Activated CD8-positive, alpha-beta T cell treated with anti-CD3 and anti-CD28 coated beads for 36 hours (primary cell): ENCODE measurements around the gene OR2V1. TPM values are rescaled to one million over a fixed set of nuclear protein-coding genes. Genes with fewer than 3 reads are reported as not detected.
"Not testable (repeated sequence)": the region's sequence is repeated elsewhere in the genome, so short reads cannot be mapped to it uniquely, and the experiment has no call there.

Source experiments
- ATAC-seq: fragments of 200-7000 bp; cut with Tn5 transposase; one replicate; pipeline ENCODE4 v1.10.0; 2021; ENCODE audit warnings: mild to moderate bottlenecking, moderate library complexity
- CTCF ChIA-PET: fragments of 350-600 bp; sonication (Branson Sonifier 250); formaldehyde crosslinking; loops from one replicate; lab custom pipeline; 2021; ENCODE audit warnings: antibody characterized with exemption; lab: Charles Lee
- POLR2A ChIA-PET: fragments of 350-600 bp; sonication (Branson Sonifier 250); formaldehyde crosslinking; loops from one replicate; lab custom pipeline; 2021; ENCODE audit warnings: antibody characterized with exemption; lab: Charles Lee
- DNase-seq: peaks from one replicate; pipeline ENCODE4 v3.0.0-alpha.2; 2020
- H3K27ac Mint-ChIP-seq: one replicate; pipeline ENCODE4 v1.8.0; 2021; ENCODE audit warnings: mild to moderate bottlenecking, mixed read lengths
- H3K27me3 Mint-ChIP-seq: one replicate; pipeline ENCODE4 v1.8.0; 2021; ENCODE audit warnings: mixed read lengths
- H3K36me3 Mint-ChIP-seq: one replicate; pipeline ENCODE4 v1.8.0; 2021; ENCODE audit warnings: low read depth, mixed read lengths
- H3K4me1 Mint-ChIP-seq: one replicate; pipeline ENCODE4 v1.8.0; 2021; ENCODE audit warnings: low read depth, mixed read lengths
- H3K4me3 Mint-ChIP-seq: one replicate; pipeline ENCODE4 v1.8.0; 2021; ENCODE audit warnings: mild to moderate bottlenecking, moderate library complexity, mixed read lengths
- H3K9me3 Mint-ChIP-seq: one replicate; pipeline ENCODE4 v1.8.0; 2021; ENCODE audit warnings: mixed read lengths
- intact Hi-C: fragments of 100-400 bp; cut with micrococcal nuclease; formaldehyde crosslinking; loops from one replicate; pipeline ENCODE4 v1.10.0; 2022
- total RNA-seq, 2 experiments: library from RNA; stranded (reverse); gene quantifications; one replicate each; pipeline ENCODE4 v1.2.3, GENCODE V29; 2021
- TF ChIP-seq, protein P1 (sequence below): fragments of 200-600 bp; IDR thresholded peaks from one replicate; pipeline ENCODE4 v1.8.0; 2022; ENCODE audit warnings: antibody characterized with exemption, mild to moderate bottlenecking

Gene OR2V1
- total RNA-seq, 2 experiments from 2014 or later, result not detected

DNA sequence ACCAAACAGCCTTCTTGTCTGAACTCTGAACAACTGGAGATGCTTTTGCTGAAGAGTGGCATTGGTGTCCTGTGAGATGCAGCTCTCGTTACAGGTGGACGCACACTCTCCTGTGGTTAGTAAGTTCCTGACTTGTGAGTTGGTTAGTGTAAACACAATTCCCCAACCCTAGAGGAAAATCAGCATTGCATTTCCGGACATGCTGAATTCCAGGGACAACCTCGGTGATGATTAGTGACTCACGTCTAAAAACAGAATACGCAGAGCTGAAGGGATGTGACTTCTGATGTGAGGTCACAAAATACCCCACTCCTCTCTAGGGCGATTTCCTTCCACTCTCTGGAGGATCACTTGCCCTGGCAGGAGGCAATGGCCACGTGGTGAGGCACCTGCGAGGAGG is 21.4 kb upstream of the OR2V1 start:
- intact Hi-C loops, result no loop called here
- Mint-ChIP-seq H3K36me3 (no peaks in the 10 kb centered on the region), H3K4me3 (no peak overlapping the region), H3K9me3 (peaks cover 4% of the 10 kb centered on the region), H3K27ac (no peak overlapping the region), H3K27me3 (peaks cover 24% of the 10 kb centered on the region), H3K4me1 (peaks cover 6% of the 10 kb centered on the region)
- no peak for DNase-seq
- ChIA-PET POLR2A (interaction anchor here (0.7 kb wide), 1 partner anchor 113 kb away, joined by 3 read pairs; no protein-coding TSS in a partner anchor), CTCF (no interaction called here)
- ATAC-seq, result no peak
- TF ChIP-seq, protein P1, sequence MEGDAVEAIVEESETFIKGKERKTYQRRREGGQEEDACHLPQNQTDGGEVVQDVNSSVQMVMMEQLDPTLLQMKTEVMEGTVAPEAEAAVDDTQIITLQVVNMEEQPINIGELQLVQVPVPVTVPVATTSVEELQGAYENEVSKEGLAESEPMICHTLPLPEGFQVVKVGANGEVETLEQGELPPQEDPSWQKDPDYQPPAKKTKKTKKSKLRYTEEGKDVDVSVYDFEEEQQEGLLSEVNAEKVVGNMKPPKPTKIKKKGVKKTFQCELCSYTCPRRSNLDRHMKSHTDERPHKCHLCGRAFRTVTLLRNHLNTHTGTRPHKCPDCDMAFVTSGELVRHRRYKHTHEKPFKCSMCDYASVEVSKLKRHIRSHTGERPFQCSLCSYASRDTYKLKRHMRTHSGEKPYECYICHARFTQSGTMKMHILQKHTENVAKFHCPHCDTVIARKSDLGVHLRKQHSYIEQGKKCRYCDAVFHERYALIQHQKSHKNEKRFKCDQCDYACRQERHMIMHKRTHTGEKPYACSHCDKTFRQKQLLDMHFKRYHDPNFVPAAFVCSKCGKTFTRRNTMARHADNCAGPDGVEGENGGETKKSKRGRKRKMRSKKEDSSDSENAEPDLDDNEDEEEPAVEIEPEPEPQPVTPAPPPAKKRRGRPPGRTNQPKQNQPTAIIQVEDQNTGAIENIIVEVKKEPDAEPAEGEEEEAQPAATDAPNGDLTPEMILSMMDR, result no peak

DNA sequence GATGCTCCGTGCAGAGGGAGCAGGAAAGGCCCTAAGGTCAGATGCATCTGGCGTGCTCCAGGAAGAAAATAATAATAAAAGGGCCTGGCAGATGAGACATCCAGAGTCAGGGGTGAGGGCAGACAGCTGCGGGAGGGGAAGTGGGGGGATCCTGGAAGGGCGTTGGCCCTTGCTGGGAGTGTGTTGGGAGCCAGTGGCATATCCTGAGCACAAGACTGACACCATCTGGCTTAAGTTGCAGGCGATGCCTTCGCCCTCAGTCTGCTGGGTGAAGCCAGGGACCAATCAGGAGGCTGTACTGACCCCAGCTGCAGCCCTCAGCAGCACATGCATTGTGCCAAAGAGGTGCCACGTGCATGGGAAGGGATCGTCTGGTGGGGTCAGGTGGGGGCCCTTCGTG is 20.2 kb upstream of the OR2V1 start:
- Mint-ChIP-seq H3K9me3 (peaks cover 4% of the 10 kb centered on the region), H3K4me3 (no peak overlapping the region), H3K27me3 (peaks cover 29% of the 10 kb centered on the region), H3K36me3 (no peaks in the 10 kb centered on the region), H3K27ac (no peak overlapping the region), H3K4me1 (peaks cover 6% of the 10 kb centered on the region)
- ATAC-seq (no peak), DNase-seq (no peak)
- ChIA-PET POLR2A (no interaction called here), CTCF (no interaction called here)
- intact Hi-C loops, result no loop called here
- TF ChIP-seq, protein P1, result no peak

DNA sequence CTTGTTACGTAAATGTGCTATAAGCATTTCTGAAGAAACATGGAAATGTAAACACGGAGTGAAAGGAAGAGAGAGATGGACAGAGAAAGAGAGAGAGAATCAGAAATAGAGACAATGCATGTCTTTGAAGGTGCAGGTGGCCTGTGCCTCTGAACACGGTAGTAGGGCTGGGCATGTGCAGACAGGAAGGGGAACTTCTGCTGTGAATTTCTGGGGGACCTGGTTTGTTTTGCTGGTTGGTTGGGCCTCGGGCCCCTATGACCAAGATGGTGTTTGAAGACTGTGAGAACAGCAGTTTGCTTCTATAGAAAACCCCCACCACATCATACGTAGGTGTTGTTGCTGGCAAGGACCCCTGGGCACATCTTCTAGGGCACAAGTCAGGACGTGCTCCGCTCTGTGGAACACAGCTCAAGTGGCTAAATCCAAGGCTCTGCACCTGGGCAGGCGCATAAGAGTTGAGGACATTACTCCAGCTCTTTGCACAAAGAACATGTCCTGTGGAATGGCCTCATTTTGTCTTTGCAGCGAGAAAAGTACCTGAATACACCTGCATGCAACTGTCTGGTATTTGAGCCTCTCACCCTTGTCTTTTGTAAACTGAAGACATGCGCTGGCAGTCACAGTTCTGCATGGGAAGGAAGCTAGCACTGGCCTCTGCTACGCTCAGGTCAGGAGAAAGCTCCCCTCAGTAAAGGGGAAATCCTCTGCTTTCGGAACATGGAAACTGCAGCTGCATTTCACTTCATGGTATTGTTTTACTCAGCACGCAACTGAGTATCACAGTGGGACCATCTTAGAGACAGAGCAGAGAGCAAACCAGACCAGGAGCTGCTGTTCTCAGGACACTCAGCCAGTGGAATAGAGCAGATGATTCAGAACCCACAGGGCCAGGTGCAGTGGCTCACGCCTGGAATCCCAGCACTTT is 19.1 kb upstream of the OR2V1 start:
- H3K9me3 Mint-ChIP-seq, result peaks cover 4% of the 10 kb centered on the region
- ChIA-PET POLR2A (interaction anchor here (0.6 kb wide), 1 partner anchor 86 kb away, joined by 4 read pairs; no protein-coding TSS in a partner anchor), CTCF (no interaction called here)
- intact Hi-C loops, result no loop called here
- ATAC-seq (no peak), DNase-seq (no peak)
- H3K4me1 Mint-ChIP-seq, result peaks cover 6% of the 10 kb centered on the region
- peaks cover 31% of the 10 kb centered on the region for H3K27me3 Mint-ChIP-seq
- TF ChIP-seq, protein P1, result no peak
- H3K36me3 Mint-ChIP-seq, result no peaks in the 10 kb centered on the region
- H3K4me3 Mint-ChIP-seq, result no peak overlapping the region
- no peak overlapping the region for H3K27ac Mint-ChIP-seq

DNA sequence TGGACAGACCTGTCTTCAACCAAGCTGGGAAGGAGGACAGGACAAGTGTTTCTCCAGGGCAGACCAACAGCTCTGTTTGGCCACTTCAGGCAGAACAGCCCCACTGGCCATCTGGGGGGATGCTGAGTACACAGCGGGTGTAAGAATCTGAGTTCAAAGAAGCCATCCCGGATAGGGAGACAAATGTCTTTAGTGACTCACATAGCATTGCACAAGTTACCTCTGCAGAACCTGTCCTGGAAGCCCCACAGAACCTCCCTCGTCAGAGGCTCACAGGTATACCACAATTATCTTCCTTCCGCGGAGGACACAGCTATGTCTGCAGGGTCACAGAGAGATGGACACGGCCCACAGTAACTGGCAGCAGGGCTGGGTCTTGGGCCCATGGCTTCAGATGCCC is 18.4 kb upstream of the OR2V1 start:
- ATAC-seq, result no peak
- POLR2A ChIA-PET, result no interaction called here
- H3K36me3 Mint-ChIP-seq, result no peaks in the 10 kb centered on the region

DNA sequence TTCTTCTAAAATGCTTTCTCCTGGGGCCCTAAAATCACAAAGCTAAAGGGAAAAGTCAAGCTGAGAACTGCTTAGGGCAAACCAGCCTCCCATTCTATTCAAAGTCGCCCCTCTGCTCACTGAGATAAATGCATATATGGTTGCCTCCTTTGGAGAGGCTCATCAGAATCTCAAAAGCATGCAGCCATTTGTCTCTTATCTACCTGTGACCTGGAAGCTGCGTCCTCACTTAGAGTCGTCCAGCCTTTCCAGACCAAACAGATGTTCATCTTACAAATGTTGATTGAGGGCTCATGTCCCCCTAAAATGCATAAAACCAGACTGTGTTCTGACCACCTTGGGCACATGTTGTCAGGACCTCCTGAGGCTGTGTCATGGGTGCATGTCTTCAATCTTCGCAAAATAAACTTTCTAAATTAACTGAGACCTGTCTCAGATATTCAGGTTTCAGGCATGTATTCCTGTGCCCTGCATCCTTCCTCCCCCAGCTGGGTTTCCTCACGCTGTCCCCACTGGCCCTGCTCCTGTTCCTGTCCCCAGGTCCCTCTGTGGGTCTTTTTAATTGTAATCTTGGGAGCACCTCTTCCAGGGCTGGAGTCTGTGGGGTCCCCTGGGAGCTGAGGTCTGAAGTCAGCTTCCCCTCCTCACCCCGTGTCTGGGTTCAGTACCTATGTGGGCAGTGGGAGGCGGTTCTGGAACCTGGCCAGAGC is 16.1 kb upstream of the OR2V1 start, which contains the start of gene OR2V2:
TSS of gene OR2V2 (plus strand) at position 660 of the 710 bp plus-strand sequence. CDS start 7,357 bp downstream, outside the sequence.
- ATAC-seq, H3K4me3 Mint-ChIP-seq, POLR2A ChIA-PET, H3K36me3 Mint-ChIP-seq, H3K27ac Mint-ChIP-seq, H3K9me3 Mint-ChIP-seq, CTCF ChIA-PET, H3K4me1 Mint-ChIP-seq, DNase-seq, intact Hi-C loops: not testable (repeated sequence)
- H3K27me3 Mint-ChIP-seq, result peaks cover 46% of the 10 kb centered on the region

More for the DNA sequence above, 18.4 kb upstream of the OR2V1 start:
- Mint-ChIP-seq H3K9me3 (peaks cover 4% of the 10 kb centered on the region), H3K27me3 (peaks cover 34% of the 10 kb centered on the region), H3K4me1 (peaks cover 6% of the 10 kb centered on the region), H3K27ac (no peak overlapping the region), H3K4me3 (no peak overlapping the region)
- CTCF ChIA-PET, result no interaction called here
- TF ChIP-seq, protein P1, result no peak
- no peak for DNase-seq
- intact Hi-C loops, result no loop called here
